ENCODE results near the gene TRPC4. TPM values are rescaled to one million over a fixed set of nuclear protein-coding genes. Genes with fewer than 3 reads are reported as not detected.

Gene TRPC4
- total RNA-seq, 2 experiments from 2014 or later = not detected

GRCh38 chr13:37656247-37656940, 213.2 kb downstream of the TRPC4 start:
- ChIA-PET POLR2A (no interaction called here), CTCF (ENCODE audit: unreplicated experiment) (no interaction called here)
- no peaks in the 10 kb centered on the region for H3K79me2 ChIP-seq (ENCODE audit: insufficient read depth, low read depth, low read length)
- H3K4me2 ChIP-seq (ENCODE audit: low read length) = no peak overlapping the region
- no peaks in the 10 kb centered on the region for H3K4me1 ChIP-seq (ENCODE audit: insufficient read depth, low read length, poor library complexity, severe bottlenecking)
- H3K9me3 ChIP-seq (ENCODE audit: low read length) = no peaks in the 10 kb centered on the region
- no peaks in the 10 kb centered on the region for H3K9me2 ChIP-seq (ENCODE audit: insufficient read depth, low read length)
- H2AFZ ChIP-seq (ENCODE audit: low read length) = no peak overlapping the region
- no peaks in the 10 kb centered on the region for H3K36me3 ChIP-seq (ENCODE audit: insufficient read depth, low read length)
- no TSS peak for BruUV-seq (replicated peaks)
- no peak overlapping the region for H3K4me3 ChIP-seq (ENCODE audit: low read depth, low read length, poor library complexity, severe bottlenecking)
- no peaks in the 10 kb centered on the region for H4K20me1 ChIP-seq (ENCODE audit: insufficient read depth, low read length)
- intact Hi-C loops (cut with micrococcal nuclease; ENCODE audit: unreplicated experiment) = loop anchor here (10.0 kb wide), 1 partner anchor 388 kb away; no protein-coding TSS in a partner anchor
- H3K27ac ChIP-seq (ENCODE audit: low read depth, low read length, poor library complexity, severe bottlenecking) = no peak overlapping the region
- DNase-seq (ENCODE audit: low spot score) = no peak
- TF ChIP-seq EZH2phosphoT487 (IDR thresholded peaks at IDR 0.05; ENCODE audit: borderline replicate concordance, low read depth, low read length) (no peak), CTCF (conservative IDR thresholded peaks at IDR 0.05; ENCODE audit: low read length) (no peak)

DNA sequence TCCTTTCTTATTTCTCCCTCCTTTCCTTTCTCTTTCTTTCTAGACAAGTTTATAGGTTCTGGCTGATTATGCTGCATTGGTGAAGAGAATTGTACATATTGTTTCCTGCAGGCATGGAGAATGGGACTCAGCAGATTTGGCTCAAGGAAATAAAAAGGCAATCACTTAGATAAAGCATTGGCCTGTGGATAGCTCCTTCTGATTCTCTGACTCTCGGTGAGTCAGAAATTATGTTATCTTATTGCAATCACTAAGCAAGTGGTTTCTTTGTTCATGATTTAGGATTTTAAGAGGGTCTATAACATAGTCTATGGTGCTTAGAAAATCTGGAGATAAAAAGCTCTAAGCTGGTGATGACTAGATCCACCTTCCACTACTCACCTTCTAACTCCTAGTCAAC, 217.0 kb downstream of the TRPC4 start:
- Histone ChIP-seq H3K4me1 (ENCODE audit: insufficient read depth, low read length, poor library complexity, severe bottlenecking) (no peaks in the 10 kb centered on the region), H3K4me3 (ENCODE audit: low read depth, low read length, poor library complexity, severe bottlenecking) (no peak overlapping the region), H3K27ac (ENCODE audit: low read depth, low read length, poor library complexity, severe bottlenecking) (no peak overlapping the region), H3K36me3 (ENCODE audit: insufficient read depth, low read length) (no peaks in the 10 kb centered on the region), H3K9me2 (ENCODE audit: insufficient read depth, low read length) (no peaks in the 10 kb centered on the region), H3K79me2 (ENCODE audit: insufficient read depth, low read depth, low read length) (no peaks in the 10 kb centered on the region), H3K4me2 (ENCODE audit: low read length) (no peak overlapping the region), H3K9me3 (ENCODE audit: low read length) (no peaks in the 10 kb centered on the region), H2AFZ (ENCODE audit: low read length) (no peak overlapping the region), H4K20me1 (ENCODE audit: insufficient read depth, low read length) (no peaks in the 10 kb centered on the region)
- POLR2A ChIA-PET = no interaction called here
- no peak for DNase-seq (ENCODE audit: low spot score)
- no TSS peak for BruUV-seq (replicated peaks)
- intact Hi-C loops (cut with micrococcal nuclease; ENCODE audit: unreplicated experiment) = loop anchor here (10.0 kb wide), 1 partner anchor 392 kb away; no protein-coding TSS in a partner anchor
- CTCF ChIA-PET (ENCODE audit: unreplicated experiment) = no interaction called here
- TF ChIP-seq EZH2phosphoT487 (IDR thresholded peaks at IDR 0.05; ENCODE audit: borderline replicate concordance, low read depth, low read length) (no peak), CTCF (conservative IDR thresholded peaks at IDR 0.05; ENCODE audit: low read length) (no peak)

DNA sequence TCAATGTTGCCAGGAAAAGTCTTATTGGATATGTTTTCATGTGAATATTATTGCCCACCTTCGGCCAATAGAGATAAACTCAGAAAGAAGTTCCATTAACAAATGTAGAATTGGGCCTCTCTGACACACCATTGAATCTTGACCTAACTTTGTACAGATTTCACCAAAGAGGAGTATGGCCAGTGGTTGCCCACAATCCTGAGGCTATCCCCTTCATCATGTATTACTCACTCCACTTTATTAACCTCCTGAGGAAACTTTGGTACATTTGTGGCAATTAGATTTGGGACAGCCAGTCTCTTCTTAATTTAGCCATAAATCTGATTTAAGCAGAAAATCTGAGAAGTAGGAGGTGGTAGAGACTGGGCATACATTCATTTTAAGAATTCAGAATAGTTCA, 217.7 kb downstream of the TRPC4 start:
- H3K4me1 ChIP-seq (ENCODE audit: insufficient read depth, low read length, poor library complexity, severe bottlenecking) = no peaks in the 10 kb centered on the region
- no peaks in the 10 kb centered on the region for H3K9me2 ChIP-seq (ENCODE audit: insufficient read depth, low read length)
- CTCF ChIA-PET (ENCODE audit: unreplicated experiment) = no interaction called here

More for the DNA sequence above, 217.7 kb downstream of the TRPC4 start:
- TF ChIP-seq EZH2phosphoT487 (IDR thresholded peaks at IDR 0.05; ENCODE audit: borderline replicate concordance, low read depth, low read length) (no peak), CTCF (conservative IDR thresholded peaks at IDR 0.05; ENCODE audit: low read length) (no peak)
- no peak overlapping the region for H3K4me2 ChIP-seq (ENCODE audit: low read length)
- no peaks in the 10 kb centered on the region for H3K79me2 ChIP-seq (ENCODE audit: insufficient read depth, low read depth, low read length)
- no TSS peak for BruUV-seq (replicated peaks)
- DNase-seq (ENCODE audit: low spot score) = no peak
- H3K9me3 ChIP-seq (ENCODE audit: low read length) = no peaks in the 10 kb centered on the region
- no peak overlapping the region for H3K4me3 ChIP-seq (ENCODE audit: low read depth, low read length, poor library complexity, severe bottlenecking)
- POLR2A ChIA-PET = no interaction called here
- no peak overlapping the region for H3K27ac ChIP-seq (ENCODE audit: low read depth, low read length, poor library complexity, severe bottlenecking)
- no peaks in the 10 kb centered on the region for H3K36me3 ChIP-seq (ENCODE audit: insufficient read depth, low read length)
- intact Hi-C loops (cut with micrococcal nuclease; ENCODE audit: unreplicated experiment) = loop anchor here (10.0 kb wide), 1 partner anchor 393 kb away; no protein-coding TSS in a partner anchor
- H2AFZ ChIP-seq (ENCODE audit: low read length) = no peak overlapping the region
- no peaks in the 10 kb centered on the region for H4K20me1 ChIP-seq (ENCODE audit: insufficient read depth, low read length)

All from OCI-LY7 (cell line).